Choroid plexus epithelial cell (primary cell): ENCODE results near the gene PTCD1.

Source experiments
- DNase-seq: peaks from one replicate; pipeline ENCODE4 v3.0.0-alpha.2; 2010; ENCODE audit warnings: low read depth
- H3K4me3 ChIP-seq: 2 replicates; pipeline ENCODE4 v1.5.1; 2011; ENCODE audit warnings: low read depth, mild to moderate bottlenecking, control low read depth, low read length, moderate library complexity
- CTCF ChIP-seq: conservative IDR thresholded peaks from 2 replicates; pipeline ENCODE4 v1.5.1; 2011; ENCODE audit warnings: low read depth, mild to moderate bottlenecking, control low read depth, inconsistent platforms, low read length, moderate library complexity

The PTCD1 gene

GRCh38 chr7:99404235-99404976 lies 34.2 kb downstream of the PTCD1 start:
- H3K4me3 ChIP-seq = no peak overlapping the region
- TF ChIP-seq CTCF = no peak
- peak; percentile 42 for DNase-seq

- no peak for TF ChIP-seq CTCF
- no peak overlapping the region for H3K4me3 ChIP-seq
- no peak for DNase-seq
Observed at GRCh38 chr7:99403764-99404163, 34.8 kb downstream of the PTCD1 start.

- DNase-seq = no peak
- no peak overlapping the region for H3K4me3 ChIP-seq
Observed at GRCh38 chr7:99402854-99403253, 35.7 kb downstream of the PTCD1 start.

GRCh38 chr7:99399597-99399996 lies 39.0 kb downstream of the PTCD1 start:
- no peak overlapping the region for H3K4me3 ChIP-seq
- no peak for TF ChIP-seq CTCF
- DNase-seq = no peak

More at GRCh38 chr7:99402854-99403253, 35.7 kb downstream of the PTCD1 start:
- no peak for TF ChIP-seq CTCF

GRCh38 chr7:99398891-99399445 lies 39.6 kb downstream of the PTCD1 start:
- TF ChIP-seq CTCF = no peak
- no peak for DNase-seq
- H3K4me3 ChIP-seq = no peak overlapping the region

GRCh38 chr7:99397297-99397983 lies 41.2 kb downstream of the PTCD1 start:
- TF ChIP-seq CTCF = no peak
- H3K4me3 ChIP-seq = no peak overlapping the region
- no peak for DNase-seq
